ENCODE data around the gene CRK.

The CRK gene

GRCh38 chr17:1485423-1486376, 29.7 kb upstream of the CRK start:
- DNase-seq: peak; percentile 62 to 81

- DNase-seq: peak; percentile 18 to 63
These were observed 28.8 kb upstream of the CRK start for GRCh38 chr17:1484676-1485422.

- DNase-seq: no peak
These were observed 28.1 kb upstream of the CRK start for GRCh38 chr17:1484060-1484535.

GRCh38 chr17:1482680-1483079, 26.6 kb upstream of the CRK start:
- no peak for DNase-seq

GRCh38 chr17:1481736-1482135, 25.7 kb upstream of the CRK start:
- DNase-seq: no peak

- no peak for DNase-seq
These were observed 24.9 kb upstream of the CRK start for GRCh38 chr17:1480747-1481465.

GRCh38 chr17:1478418-1478817, 22.4 kb upstream of the CRK start:
- no peak for DNase-seq

GRCh38 chr17:1475321-1475854, 19.4 kb upstream of the CRK start:
- no peak for DNase-seq

- DNase-seq: no peak
These were observed 18.6 kb upstream of the CRK start for GRCh38 chr17:1474402-1475189.

- DNase-seq: peak in 1 of 2 experiments; percentile 70
These were observed 17.8 kb upstream of the CRK start for GRCh38 chr17:1473841-1474240.

GRCh38 chr17:1473170-1473569, 17.1 kb upstream of the CRK start:
- DNase-seq: no peak

GRCh38 chr17:1471911-1472821, 16.1 kb upstream of the CRK start:
- no peak for DNase-seq

- DNase-seq: no peak
These were observed 15.5 kb upstream of the CRK start for GRCh38 chr17:1471490-1471889.

- DNase-seq: no peak
These were observed 14.9 kb upstream of the CRK start for GRCh38 chr17:1470755-1471462.

GRCh38 chr17:1470071-1470754, 14.2 kb upstream of the CRK start:
- no peak for DNase-seq

GRCh38 chr17:1469231-1469852, 13.3 kb upstream of the CRK start:
- DNase-seq: no peak

GRCh38 chr17:1467898-1468492, 12.0 kb upstream of the CRK start:
- no peak for DNase-seq

- DNase-seq: no peak
These were observed 11.2 kb upstream of the CRK start for GRCh38 chr17:1467258-1467657.

GRCh38 chr17:1464186-1464585, 8.2 kb upstream of the CRK start:
- no peak for DNase-seq

Measured in stimulated activated CD4-positive, alpha-beta T cell treated with anti-CD3 and anti-CD28 coated beads, Interleukin-4, amount 100 ng/mL, for 4 hours (primary cell).